GM18868 (cell line): Measurements from ENCODE around the gene DNAI2.

Experiments used
- ATAC-seq: cut with Tn5 transposase; IDR thresholded peaks from one replicate; pipeline ENCODE4 v1.9.1; 2021; ENCODE audit warnings: mild to moderate bottlenecking, moderate library complexity; ENCODE audit not compliant: unreplicated experiment

Gene DNAI2

DNA sequence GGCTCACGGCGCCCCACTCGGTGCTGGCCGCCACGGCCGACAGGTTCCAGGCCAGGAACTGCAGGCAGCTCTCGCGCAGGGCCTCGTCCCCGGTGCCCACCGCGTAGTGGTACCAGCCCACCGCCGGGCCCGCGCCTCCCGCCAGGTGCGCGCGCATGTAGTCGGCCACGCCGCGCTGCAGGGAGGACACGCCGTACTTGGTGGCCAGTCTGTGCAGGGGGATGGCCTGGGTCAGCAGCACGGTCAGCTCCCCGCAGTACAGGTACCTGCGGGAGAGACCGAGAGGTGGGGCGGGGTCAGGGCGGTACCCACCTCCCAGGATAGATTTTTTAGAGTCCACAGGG, 83.4 kb downstream of the DNAI2 start:
- no peak for ATAC-seq

DNA sequence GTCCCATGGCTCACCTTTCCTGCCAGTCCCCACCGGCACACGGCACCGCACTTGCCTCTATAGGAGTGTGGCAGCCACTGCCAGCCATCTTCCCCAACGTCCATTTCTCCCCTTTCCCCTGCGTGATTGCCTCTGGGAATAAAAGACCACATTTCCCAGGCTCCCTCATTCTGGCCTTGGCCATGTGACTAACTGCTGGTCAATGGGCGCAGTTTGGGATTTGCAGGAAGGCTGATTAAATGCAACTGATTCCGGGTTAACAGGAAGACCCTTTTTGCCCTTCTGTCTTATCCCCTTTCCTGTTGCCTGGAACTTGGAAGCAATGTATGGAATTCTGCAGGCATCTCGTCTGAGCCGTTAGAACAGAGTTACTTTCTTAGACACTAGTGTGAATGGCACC, 84.7 kb downstream of the DNAI2 start:
- no peak for ATAC-seq

DNA sequence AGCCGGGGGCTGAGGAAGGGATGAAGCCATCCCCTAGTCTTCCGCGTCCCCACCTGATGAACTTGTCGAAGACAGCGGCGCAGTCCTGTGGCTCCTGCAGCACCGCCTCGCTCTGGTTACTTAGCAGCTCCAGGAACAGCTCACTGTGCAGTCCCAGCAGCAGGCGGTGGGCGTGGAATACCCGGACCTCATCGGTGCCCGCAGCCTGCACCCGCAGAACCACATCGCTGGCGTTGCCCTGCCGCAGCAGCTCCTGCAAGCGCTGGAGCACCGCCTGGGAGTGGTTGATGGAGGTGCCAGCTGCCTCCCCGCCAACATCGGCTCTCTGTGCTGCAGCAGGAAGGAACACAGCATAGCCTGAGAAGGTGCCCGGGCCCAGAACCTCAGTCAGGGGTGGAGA, 85.9 kb downstream of the DNAI2 start:
- no peak for ATAC-seq

DNA sequence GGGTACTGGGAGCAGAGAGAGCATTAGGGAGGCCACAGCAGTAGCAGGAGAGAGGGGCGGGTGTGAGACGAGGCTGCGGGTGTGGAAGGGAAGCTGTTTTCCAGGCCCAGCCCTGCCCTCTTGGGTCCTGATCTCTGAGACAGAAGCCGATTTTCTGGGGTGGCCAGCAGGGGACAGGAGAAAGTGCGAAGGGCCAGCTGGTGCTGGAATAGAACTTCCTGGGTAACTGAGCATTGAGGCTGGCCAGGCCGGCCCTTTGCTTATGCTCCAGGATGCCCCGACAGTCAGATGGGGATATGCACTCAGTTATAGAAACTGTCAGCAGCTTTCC, 86.8 kb downstream of the DNAI2 start:
- ATAC-seq, result no peak

DNA sequence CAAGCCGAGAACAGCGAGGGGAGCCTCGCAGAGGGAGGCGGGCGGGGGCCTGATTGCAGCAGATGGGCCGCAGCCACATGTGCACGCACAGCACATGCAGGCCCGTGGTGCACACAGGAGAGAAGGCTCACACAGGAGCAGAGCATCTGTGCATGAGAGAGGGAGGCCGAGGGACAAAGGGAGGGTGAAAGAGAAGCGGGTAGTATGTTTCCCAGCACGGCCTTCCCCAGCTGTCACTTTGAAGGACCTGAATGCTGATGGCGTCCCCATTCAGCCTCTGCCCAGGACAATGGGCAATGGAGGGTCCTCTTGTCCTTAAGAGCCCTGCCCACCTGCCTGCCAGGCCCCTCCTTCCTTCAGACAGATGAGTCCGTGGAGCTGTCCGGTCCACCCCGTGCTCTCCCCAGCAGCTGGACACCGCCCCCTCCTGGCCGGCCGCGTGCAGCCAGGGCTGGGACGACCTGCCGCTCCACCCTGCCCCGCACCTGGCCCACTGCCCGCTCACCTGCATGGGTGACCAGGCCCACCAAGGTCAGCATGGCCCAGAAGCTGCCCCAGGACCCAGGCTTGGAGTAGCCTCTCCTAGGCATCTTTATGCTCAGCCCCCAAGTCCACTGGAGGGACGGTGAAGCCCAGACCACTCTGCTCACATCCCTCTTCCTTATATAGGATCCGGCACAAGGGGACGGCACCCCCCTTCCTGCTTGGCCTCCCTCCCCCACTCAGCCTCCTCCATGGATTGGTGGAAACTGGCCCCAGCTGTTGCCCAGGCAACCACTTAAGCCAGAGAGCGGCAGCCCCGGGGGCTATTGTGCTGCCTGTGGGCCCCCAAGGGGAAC, 87.4 kb downstream of the DNAI2 start, which contains the start of gene BTBD17:
BTBD17 (minus strand) TSS at position 639 of the 839 bp plus-strand sequence; CDS start at position 590, 49 bp downstream.
- no peak for ATAC-seq

DNA sequence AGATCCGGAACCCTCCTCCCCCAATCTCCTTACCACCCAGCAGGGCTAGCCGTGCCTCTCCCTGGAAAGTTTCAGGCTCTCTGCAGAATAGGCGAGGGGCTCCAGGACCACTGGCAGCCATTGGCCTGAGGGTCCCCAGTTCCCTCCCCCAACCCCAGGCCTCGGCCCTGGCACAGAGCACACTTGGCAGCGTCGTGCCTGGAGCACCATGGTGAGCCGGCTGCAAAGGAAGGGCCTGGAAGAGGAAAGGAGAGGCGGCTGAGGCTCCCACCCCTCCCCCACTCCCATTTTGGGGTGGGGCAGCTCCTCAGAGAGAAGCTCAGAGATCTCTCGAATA, 88.0 kb downstream of the DNAI2 start:
- ATAC-seq, result no peak

DNA sequence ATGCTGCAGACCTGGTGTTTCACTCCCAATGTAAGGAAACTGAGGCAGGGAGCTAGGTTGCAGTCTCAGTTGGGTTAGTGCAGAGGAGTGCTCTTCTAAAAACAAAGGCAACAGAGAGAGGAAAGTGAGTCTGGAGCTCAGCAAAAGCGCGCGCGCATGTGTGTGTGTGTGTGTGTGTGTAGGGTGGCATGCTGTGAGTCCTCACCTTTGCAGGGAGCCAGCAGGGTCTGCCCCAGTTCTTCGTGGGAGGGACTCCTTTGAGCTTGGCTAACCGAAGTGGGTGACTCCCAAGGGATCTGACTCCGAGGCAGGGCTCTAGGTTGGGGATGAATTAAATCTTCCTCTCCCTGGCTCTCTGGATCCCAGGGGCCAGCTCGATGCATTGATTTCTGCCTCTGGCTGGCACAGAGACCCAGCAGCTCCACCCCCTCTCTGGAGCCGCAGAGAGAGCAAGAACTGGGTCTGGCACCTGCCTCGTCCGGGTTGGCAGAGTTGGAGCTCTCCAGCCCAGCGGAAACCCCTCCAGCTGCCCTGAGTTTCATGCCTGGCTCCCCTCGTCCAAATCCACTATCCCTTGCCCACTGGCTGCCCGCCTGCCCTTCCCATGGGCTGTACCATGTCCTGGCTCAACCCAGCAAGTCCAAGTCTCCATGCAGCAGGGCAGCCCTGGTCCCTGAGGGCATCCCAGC, 88.9 kb downstream of the DNAI2 start:
- ATAC-seq, result no peak
